NCI-H69 (cell line): ENCODE data around the gene PEX5.

Experiments used
- DNase-seq: peaks from one replicate; lab custom pipeline; 2025; lab: John Stamatoyannopoulos, UW

Gene PEX5

GRCh38 chr12:7189398-7190267 is at the start of gene PEX5:
PEX5 (plus strand) TSS chr12:7189686; CDS start chr12:7190378, 692 bp downstream.
- peak; percentile 99 for DNase-seq

- DNase-seq, result no peak
Observed at GRCh38 chr12:7141351-7142005, 48.0 kb upstream of the PEX5 start.

GRCh38 chr12:7142056-7142644 is 47.3 kb upstream of the PEX5 start:
- peak; percentile 67 for DNase-seq

- no peak for DNase-seq
Observed at GRCh38 chr12:7142809-7143465, 46.5 kb upstream of the PEX5 start.

- no peak for DNase-seq
Observed at GRCh38 chr12:7143564-7143963, 45.9 kb upstream of the PEX5 start.

- peak; percentile 61 for DNase-seq
Observed at GRCh38 chr12:7144414-7145120, 44.9 kb upstream of the PEX5 start.

DNA sequence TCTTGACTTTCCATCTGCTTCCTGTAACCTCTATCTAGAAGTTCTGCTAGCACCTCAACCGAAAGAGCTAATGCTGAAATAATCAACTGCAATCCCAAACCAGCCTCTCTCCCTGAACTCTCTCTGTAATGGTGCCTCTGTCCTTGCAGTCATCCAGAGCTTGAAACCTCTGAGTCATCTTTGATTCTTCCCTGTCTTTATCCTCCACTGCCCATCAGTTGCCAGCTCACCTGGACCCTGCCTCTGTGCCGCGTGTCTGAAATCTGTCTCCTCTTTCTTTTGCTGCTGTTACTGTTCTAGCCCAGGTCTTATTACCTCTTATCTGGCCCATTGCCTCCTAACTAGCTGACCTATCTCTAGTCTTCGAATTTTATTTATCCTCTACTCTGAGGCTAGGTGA is 43.8 kb upstream of the PEX5 start:
- no peak for DNase-seq

DNA sequence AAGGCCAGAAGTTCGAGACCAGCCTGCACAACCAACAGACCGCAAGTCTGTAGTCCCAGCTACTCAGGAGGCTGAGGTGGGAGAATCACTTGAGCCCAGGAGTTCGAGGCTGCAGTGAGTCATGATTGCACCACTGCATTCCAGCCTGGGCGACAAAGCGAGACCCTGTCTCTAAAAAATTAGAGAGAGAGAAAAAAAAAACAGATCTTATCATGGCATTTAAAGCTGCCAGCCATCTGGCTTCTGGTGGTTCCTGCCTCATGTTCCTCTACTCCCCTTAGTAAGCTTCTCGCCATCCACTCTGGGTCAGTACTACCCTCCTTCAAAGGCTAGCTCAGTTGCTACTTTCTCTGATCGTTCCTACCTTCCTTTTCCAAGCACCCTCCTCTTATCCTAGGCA is 43.3 kb upstream of the PEX5 start:
- no peak for DNase-seq

- no peak for DNase-seq
Observed at GRCh38 chr12:7146906-7147305, 42.6 kb upstream of the PEX5 start.

- no peak for DNase-seq
Observed at GRCh38 chr12:7150356-7150755, 39.1 kb upstream of the PEX5 start.

GRCh38 chr12:7150841-7151240 is 38.6 kb upstream of the PEX5 start:
- DNase-seq, result no peak

- no peak for DNase-seq
Observed at GRCh38 chr12:7151532-7151931, 38.0 kb upstream of the PEX5 start.

GRCh38 chr12:7152818-7153217 is 36.7 kb upstream of the PEX5 start:
- DNase-seq, result no peak

GRCh38 chr12:7154042-7154441 is 35.4 kb upstream of the PEX5 start:
- DNase-seq, result no peak

DNA sequence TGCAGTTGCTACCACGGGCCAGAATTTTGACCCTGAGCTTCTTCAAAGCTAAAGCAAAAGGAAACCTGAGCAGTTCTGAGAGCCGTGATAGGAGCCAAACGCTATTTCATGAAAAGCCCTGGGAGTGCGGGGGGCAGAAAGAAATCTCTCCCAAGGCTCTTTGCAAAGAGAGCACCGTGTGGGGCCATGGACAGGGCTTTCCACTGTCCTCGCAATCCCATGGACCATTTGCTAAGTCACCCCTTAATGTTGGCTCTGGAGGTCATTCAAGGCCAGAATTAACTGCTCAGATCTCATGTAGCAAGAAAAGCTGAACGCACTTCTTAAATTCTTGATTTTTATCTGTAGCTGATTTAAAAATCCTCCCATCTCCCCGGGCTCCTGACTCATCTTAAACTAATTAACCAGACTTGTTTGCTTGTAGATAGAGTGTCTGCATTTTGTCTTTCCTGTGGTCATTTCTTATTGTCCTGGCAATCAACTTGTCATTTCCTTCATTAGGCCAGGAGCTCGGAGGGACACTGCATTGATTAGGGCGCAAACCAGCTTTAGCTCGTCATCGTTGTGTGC is 34.5 kb upstream of the PEX5 start:
- no peak for DNase-seq

DNA sequence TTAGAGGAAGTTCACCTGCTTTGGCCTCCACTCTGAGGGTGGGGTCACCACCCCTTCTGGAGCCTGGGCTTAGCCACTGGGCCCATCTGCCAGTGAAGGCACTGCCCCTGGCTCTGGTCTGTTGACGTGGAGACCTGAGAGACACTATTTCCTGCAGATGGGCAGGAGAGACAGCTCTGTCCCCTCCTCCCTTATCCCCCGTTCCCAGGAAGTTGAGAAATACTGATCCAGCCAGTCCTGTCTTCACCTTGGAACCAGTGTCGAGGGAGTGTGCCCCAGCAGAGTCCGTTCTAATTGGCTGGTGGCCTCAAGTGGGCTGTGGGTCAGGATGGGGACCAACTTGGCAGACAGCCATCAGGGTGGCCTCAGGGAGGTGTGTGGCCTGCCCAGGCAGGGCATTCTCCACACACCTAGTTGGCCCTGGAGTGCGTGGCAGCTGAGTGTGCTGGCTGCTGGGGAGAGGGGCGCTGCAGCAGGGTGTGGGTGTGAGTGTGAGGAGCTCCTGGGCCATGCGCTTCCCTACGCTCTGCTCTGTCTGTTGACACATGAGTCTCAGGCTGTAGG is 33.9 kb upstream of the PEX5 start:
- peak; percentile 22 for DNase-seq

- DNase-seq, result no peak
Observed at GRCh38 chr12:7156259-7157197, 33.0 kb upstream of the PEX5 start.

- no peak for DNase-seq
Observed at GRCh38 chr12:7157391-7157790, 32.1 kb upstream of the PEX5 start.

GRCh38 chr12:7158781-7159609 is 30.5 kb upstream of the PEX5 start:
- DNase-seq, result peak; percentile 57
